ENCODE data around the gene KLK12. TPM values are rescaled to one million over a fixed set of nuclear protein-coding genes. Genes with fewer than 3 reads are reported as not detected.

Gene KLK12
- total and polyA plus RNA-seq, 2 of the 13 experiments (the other 11 are each of a cell fraction or from before 2014, with no cell fraction given): not detected

DNA sequence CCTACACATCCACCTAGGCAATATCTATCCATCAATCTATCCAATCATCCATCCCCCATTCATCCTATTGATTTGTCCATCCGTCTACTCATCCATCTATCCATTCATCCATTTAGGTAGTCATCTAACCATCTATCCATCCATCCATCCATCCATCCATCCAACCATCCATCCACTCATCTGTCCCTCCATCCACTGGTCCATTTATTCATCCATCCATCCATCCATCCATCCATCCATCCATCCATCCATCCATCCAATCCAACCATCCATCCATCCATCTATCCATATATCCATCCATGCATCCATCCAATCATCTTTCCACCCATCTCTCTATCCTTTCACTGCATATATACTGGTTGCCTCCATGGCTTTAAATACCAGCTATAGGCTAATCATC lies 26.2 kb upstream of the KLK12 start:
- CTCF ChIA-PET (ENCODE audit: low intra/inter-chr PET ratio, low total read pairs): no interaction called here
- no peak for ATAC-seq
- no peak overlapping the region for H3K9ac ChIP-seq (ENCODE audit: insufficient read depth, low read depth, low read length)
- H3K27ac ChIP-seq (ENCODE audit: extremely low read length, insufficient read depth, low read length): no peak overlapping the region
- H4K20me1 ChIP-seq (ENCODE audit: insufficient read depth, low read length): no peaks in the 10 kb centered on the region
- intact Hi-C loops (cut with micrococcal nuclease; ENCODE audit: unreplicated experiment) (no loop called here), in situ Hi-C loops (cut with HindIII; ENCODE audit: extremely low pct_ligation_motif_present, low pct_unique_long_range_greater_than_20kb) (no loop called here)
- FAIRE-seq: no peak
- no peaks in the 10 kb centered on the region for H3K9me3 ChIP-seq (ENCODE audit: low read length)
- no TSS peak for BruUV-seq (replicated peaks)
- 0% methylated on average over 1 of the region's 1 CpG for WGBS (ENCODE audit: low lambda C conversion rate)
- no peak for TF ChIP-seq REXO4 (CRISPR knock-in tag; IDR thresholded peaks at IDR 0.05; ENCODE audit: borderline replicate concordance)
- TF ChIP-seq SNAPC2 (CRISPR knock-in tag; IDR thresholded peaks at IDR 0.05): no peak
- TF ChIP-seq, protein P1, sequence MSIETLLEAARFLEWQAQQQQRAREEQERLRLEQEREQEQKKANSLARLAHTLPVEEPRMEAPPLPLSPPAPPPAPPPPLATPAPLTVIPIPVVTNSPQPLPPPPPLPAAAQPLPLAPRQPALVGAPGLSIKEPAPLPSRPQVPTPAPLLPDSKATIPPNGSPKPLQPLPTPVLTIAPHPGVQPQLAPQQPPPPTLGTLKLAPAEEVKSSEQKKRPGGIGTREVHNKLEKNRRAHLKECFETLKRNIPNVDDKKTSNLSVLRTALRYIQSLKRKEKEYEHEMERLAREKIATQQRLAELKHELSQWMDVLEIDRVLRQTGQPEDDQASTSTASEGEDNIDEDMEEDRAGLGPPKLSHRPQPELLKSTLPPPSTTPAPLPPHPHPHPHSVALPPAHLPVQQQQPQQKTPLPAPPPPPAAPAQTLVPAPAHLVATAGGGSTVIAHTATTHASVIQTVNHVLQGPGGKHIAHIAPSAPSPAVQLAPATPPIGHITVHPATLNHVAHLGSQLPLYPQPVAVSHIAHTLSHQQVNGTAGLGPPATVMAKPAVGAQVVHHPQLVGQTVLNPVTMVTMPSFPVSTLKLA (IDR thresholded peaks at IDR 0.05): no peak
- TF ChIP-seq, protein P2, sequence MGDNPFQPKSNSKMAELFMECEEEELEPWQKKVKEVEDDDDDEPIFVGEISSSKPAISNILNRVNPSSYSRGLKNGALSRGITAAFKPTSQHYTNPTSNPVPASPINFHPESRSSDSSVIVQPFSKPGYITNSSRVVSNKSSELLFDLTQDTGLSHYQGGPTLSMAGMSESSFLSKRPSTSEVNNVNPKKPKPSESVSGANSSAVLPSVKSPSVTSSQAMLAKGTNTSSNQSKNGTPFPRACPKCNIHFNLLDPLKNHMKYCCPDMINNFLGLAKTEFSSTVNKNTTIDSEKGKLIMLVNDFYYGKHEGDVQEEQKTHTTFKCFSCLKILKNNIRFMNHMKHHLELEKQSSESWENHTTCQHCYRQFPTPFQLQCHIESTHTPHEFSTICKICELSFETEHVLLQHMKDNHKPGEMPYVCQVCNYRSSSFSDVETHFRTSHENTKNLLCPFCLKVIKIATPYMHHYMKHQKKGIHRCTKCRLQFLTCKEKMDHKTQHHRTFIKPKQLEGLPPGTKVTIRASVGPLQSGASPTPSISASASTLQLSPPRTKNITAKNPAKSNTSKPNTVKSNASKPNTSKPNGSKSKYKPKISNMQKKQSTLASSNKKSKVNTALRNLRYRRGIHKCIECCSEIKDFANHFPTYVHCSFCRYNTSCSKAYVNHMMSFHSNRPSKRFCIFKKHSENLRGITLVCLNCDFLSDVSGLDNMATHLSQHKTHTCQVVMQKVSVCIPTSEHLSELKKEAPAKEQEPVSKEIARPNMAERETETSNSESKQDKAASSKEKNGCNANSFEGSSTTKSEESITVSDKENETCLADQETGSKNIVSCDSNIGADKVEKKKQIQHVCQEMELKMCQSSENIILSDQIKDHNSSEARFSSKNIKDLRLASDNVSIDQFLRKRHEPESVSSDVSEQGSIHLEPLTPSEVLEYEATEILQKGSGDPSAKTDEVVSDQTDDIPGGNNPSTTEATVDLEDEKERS (CRISPR knock-in tag; IDR thresholded peaks at IDR 0.05): no peak
- no peak for TF ChIP-seq ZNF883 (CRISPR knock-in tag; IDR thresholded peaks at IDR 0.05; ENCODE audit: not compliant biosample characterization)
- TF ChIP-seq ZNF33B (CRISPR knock-in tag; IDR thresholded peaks at IDR 0.05): no peak
- no peak for TF ChIP-seq ETV5 (CRISPR knock-in tag; IDR thresholded peaks at IDR 0.05; ENCODE audit: borderline replicate concordance)
- TF ChIP-seq, protein P3, sequence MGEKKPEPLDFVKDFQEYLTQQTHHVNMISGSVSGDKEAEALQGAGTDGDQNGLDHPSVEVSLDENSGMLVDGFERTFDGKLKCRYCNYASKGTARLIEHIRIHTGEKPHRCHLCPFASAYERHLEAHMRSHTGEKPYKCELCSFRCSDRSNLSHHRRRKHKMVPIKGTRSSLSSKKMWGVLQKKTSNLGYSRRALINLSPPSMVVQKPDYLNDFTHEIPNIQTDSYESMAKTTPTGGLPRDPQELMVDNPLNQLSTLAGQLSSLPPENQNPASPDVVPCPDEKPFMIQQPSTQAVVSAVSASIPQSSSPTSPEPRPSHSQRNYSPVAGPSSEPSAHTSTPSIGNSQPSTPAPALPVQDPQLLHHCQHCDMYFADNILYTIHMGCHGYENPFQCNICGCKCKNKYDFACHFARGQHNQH (CRISPR knock-in tag; IDR thresholded peaks at IDR 0.05): no peak
- no peak for TF ChIP-seq HMG20A (CRISPR knock-in tag; IDR thresholded peaks at IDR 0.05; ENCODE audit: borderline replicate concordance)
- TF ChIP-seq, protein P4, sequence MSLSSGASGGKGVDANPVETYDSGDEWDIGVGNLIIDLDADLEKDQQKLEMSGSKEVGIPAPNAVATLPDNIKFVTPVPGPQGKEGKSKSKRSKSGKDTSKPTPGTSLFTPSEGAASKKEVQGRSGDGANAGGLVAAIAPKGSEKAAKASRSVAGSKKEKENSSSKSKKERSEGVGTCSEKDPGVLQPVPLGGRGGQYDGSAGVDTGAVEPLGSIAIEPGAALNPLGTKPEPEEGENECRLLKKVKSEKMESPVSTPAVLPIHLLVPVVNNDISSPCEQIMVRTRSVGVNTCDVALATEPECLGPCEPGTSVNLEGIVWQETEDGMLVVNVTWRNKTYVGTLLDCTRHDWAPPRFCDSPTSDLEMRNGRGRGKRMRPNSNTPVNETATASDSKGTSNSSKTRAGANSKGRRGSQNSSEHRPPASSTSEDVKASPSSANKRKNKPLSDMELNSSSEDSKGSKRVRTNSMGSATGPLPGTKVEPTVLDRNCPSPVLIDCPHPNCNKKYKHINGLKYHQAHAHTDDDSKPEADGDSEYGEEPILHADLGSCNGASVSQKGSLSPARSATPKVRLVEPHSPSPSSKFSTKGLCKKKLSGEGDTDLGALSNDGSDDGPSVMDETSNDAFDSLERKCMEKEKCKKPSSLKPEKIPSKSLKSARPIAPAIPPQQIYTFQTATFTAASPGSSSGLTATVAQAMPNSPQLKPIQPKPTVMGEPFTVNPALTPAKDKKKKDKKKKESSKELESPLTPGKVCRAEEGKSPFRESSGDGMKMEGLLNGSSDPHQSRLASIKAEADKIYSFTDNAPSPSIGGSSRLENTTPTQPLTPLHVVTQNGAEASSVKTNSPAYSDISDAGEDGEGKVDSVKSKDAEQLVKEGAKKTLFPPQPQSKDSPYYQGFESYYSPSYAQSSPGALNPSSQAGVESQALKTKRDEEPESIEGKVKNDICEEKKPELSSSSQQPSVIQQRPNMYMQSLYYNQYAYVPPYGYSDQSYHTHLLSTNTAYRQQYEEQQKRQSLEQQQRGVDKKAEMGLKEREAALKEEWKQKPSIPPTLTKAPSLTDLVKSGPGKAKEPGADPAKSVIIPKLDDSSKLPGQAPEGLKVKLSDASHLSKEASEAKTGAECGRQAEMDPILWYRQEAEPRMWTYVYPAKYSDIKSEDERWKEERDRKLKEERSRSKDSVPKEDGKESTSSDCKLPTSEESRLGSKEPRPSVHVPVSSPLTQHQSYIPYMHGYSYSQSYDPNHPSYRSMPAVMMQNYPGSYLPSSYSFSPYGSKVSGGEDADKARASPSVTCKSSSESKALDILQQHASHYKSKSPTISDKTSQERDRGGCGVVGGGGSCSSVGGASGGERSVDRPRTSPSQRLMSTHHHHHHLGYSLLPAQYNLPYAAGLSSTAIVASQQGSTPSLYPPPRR (CRISPR knock-in tag; IDR thresholded peaks at IDR 0.05; ENCODE audit: borderline replicate concordance): no peak
- TF ChIP-seq ZFP1 (CRISPR knock-in tag; IDR thresholded peaks at IDR 0.05): no peak
- no peak for DNase-seq (ENCODE audit: low spot score)
- no peaks in the 10 kb centered on the region for H3K36me3 ChIP-seq (replicated peaks in 1 of 2; ENCODE audit: control insufficient read depth in 1 of 2, insufficient read depth in 2 of 2, low read length in 2 of 2)
- H3K4me1 ChIP-seq (ENCODE audit: insufficient read depth, low read length): no peaks in the 10 kb centered on the region
- no peak overlapping the region for H3K4me2 ChIP-seq (ENCODE audit: low read depth, low read length)
- POLR2A ChIA-PET: no interaction called here
- no peak overlapping the region for H2AFZ ChIP-seq (ENCODE audit: low read length)
- H3K27me3 ChIP-seq (ENCODE audit: control insufficient read depth in 1 of 2, insufficient read depth in 2 of 2, low read length in 2 of 2): peaks cover 0 to 3% of the 10 kb centered on the region in 2 experiments; a peak in 1 of 5 replicates
- H3K79me2 ChIP-seq (ENCODE audit: insufficient read depth, low read length): no peaks in the 10 kb centered on the region
- H3K4me3 ChIP-seq (replicated peaks in 1 of 3; ENCODE audit: insufficient read depth in 1 of 3, low read depth in 2 of 3, low read length in 3 of 3): no peak overlapping the region

Measured in HepG2 (cell line).